ENCODE data around the gene SLC10A1.
"Not testable (repeated sequence)": the region's sequence is repeated elsewhere in the genome, so short reads cannot be mapped to it uniquely, and the experiment has no call there.

DNA sequence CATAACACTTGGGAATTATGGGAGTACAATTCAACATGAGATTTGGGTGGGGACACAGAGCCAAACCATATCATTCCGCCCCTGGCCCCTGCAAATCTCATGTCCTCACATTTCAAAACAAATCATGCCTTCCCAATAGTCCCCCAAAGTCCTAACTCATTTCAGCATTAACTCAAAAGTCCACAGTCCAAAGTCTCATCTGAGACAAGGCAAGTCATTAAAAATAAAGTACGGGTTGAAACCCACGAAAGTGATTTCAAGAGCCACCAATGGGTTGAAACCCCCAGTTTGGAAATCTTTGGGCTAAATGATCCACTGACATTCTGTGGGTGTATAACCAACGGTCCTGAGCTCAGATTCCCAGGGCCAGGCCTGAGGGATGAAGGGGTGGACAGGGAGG, 60.6 kb downstream of the SLC10A1 start:
- TF ChIP-seq, protein P1, sequence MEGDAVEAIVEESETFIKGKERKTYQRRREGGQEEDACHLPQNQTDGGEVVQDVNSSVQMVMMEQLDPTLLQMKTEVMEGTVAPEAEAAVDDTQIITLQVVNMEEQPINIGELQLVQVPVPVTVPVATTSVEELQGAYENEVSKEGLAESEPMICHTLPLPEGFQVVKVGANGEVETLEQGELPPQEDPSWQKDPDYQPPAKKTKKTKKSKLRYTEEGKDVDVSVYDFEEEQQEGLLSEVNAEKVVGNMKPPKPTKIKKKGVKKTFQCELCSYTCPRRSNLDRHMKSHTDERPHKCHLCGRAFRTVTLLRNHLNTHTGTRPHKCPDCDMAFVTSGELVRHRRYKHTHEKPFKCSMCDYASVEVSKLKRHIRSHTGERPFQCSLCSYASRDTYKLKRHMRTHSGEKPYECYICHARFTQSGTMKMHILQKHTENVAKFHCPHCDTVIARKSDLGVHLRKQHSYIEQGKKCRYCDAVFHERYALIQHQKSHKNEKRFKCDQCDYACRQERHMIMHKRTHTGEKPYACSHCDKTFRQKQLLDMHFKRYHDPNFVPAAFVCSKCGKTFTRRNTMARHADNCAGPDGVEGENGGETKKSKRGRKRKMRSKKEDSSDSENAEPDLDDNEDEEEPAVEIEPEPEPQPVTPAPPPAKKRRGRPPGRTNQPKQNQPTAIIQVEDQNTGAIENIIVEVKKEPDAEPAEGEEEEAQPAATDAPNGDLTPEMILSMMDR (conservative IDR thresholded peaks at IDR 0.05; ENCODE audit: low read depth, low read length) = not testable (repeated sequence)
- not testable (repeated sequence) for TF ChIP-seq EZH2phosphoT487 (IDR thresholded peaks at IDR 0.05; ENCODE audit: borderline replicate concordance, low read length); EZH2 (IDR thresholded peaks at IDR 0.05; ENCODE audit: low read length, unreplicated experiment)
